ENCODE measurements around the gene HLA-A. TPM values are rescaled to one million over a fixed set of nuclear protein-coding genes. Genes with fewer than 3 reads are reported as not detected.

HLA-A gene
- total and polyA plus RNA-seq, 2 of the 13 experiments (the other 11 are each of a cell fraction or from before 2014, with no cell fraction given): 345 to 527 TPM

GRCh38 chr6:29965873-29966601, 23.7 kb downstream of the HLA-A start (continued):
- TF ChIP-seq ZNF18 (CRISPR knock-in tag; IDR thresholded peaks at IDR 0.05; ENCODE audit: insufficient replicate concordance): no peak
- TF ChIP-seq EP300 (IDR thresholded peaks at IDR 0.05; ENCODE audit: low read depth in 2 of 2, low read length in 2 of 2): peak; percentile 51 to 73; a peak in 3 of 4 replicates
- TF ChIP-seq EP300 (CRISPR knock-in tag; IDR thresholded peaks at IDR 0.05; ENCODE audit: borderline replicate concordance): peak; percentile 53; the same call in 1 of the 2 replicates
- no peak for TF ChIP-seq EHMT2 (IDR thresholded peaks at IDR 0.05; ENCODE audit: borderline replicate concordance, low read depth, low read length)
- TF ChIP-seq KLF13 (CRISPR knock-in tag; IDR thresholded peaks at IDR 0.05): no peak
- TF ChIP-seq ZNF780A (CRISPR knock-in tag; IDR thresholded peaks at IDR 0.05): no peak
- no peak for TF ChIP-seq HES4 (CRISPR knock-in tag; IDR thresholded peaks at IDR 0.05; ENCODE audit: borderline replicate concordance)
- TF ChIP-seq ZNF619 (CRISPR knock-in tag; IDR thresholded peaks at IDR 0.05): no peak
- TF ChIP-seq ZBED4 (CRISPR knock-in tag; IDR thresholded peaks at IDR 0.05; ENCODE audit: borderline replicate concordance): no peak; the same call in 1 of the 2 replicates
- TF ChIP-seq SKI (IDR thresholded peaks at IDR 0.05; ENCODE audit: partially characterized antibody): no peak
- peak; percentile 76; the same call in 1 of the 2 replicates for TF ChIP-seq AHDC1 (CRISPR knock-in tag; IDR thresholded peaks at IDR 0.05; ENCODE audit: borderline replicate concordance)
- TF ChIP-seq ZFP82 (CRISPR knock-in tag; IDR thresholded peaks at IDR 0.05; ENCODE audit: borderline replicate concordance): no peak
- no peak for TF ChIP-seq CC2D1A (CRISPR knock-in tag; IDR thresholded peaks at IDR 0.05)
- TF ChIP-seq ZNF839 (CRISPR knock-in tag; IDR thresholded peaks at IDR 0.05; ENCODE audit: borderline replicate concordance): no peak
- TF ChIP-seq ZNF576 (CRISPR knock-in tag; IDR thresholded peaks at IDR 0.05): no peak
- peak; percentile 43; the same call in 1 of the 2 replicates for TF ChIP-seq ZNF614 (CRISPR knock-in tag; IDR thresholded peaks at IDR 0.05; ENCODE audit: borderline replicate concordance)
- peak; percentile 80 for TF ChIP-seq ISL2 (CRISPR knock-in tag; IDR thresholded peaks at IDR 0.05)

All from HepG2 (cell line).